HL-60 (cell line): ENCODE data around the gene TMEM141.

Source experiments
- TF ChIP-seq, protein P1 (sequence below): IDR thresholded peaks from one replicate; pipeline ENCODE4 v1.5.1; 2011; ENCODE audit warnings: low read length, control low read depth, inconsistent platforms; ENCODE audit not compliant: insufficient read depth
- TF ChIP-seq, protein P2 (sequence below): IDR thresholded peaks from 2 replicates; pipeline ENCODE4 v1.6.1; 2012; ENCODE audit warnings: low read depth; ENCODE audit not compliant: insufficient replicate concordance

DNA sequence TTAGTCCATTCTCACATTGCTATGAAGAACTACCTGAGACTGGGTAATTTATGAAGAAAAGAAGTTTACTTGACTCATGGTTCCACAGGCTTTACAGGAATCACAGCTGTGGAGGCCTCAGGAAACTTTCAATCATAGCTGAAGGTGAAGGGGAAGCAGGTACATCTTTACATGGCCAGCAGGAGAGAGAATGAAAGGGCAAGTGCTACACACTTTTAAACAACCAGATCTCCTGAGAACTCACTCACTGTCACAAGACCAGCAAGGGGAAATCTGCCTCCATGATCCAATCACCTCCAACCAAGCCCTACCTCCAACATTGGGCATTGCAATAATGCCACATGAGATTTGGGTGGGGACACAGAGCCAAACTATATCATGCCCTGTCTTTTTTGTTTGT lies 39.3 kb upstream of the TMEM141 start:
- TF ChIP-seq, protein P1, sequence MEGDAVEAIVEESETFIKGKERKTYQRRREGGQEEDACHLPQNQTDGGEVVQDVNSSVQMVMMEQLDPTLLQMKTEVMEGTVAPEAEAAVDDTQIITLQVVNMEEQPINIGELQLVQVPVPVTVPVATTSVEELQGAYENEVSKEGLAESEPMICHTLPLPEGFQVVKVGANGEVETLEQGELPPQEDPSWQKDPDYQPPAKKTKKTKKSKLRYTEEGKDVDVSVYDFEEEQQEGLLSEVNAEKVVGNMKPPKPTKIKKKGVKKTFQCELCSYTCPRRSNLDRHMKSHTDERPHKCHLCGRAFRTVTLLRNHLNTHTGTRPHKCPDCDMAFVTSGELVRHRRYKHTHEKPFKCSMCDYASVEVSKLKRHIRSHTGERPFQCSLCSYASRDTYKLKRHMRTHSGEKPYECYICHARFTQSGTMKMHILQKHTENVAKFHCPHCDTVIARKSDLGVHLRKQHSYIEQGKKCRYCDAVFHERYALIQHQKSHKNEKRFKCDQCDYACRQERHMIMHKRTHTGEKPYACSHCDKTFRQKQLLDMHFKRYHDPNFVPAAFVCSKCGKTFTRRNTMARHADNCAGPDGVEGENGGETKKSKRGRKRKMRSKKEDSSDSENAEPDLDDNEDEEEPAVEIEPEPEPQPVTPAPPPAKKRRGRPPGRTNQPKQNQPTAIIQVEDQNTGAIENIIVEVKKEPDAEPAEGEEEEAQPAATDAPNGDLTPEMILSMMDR = no peak
- TF ChIP-seq, protein P2, sequence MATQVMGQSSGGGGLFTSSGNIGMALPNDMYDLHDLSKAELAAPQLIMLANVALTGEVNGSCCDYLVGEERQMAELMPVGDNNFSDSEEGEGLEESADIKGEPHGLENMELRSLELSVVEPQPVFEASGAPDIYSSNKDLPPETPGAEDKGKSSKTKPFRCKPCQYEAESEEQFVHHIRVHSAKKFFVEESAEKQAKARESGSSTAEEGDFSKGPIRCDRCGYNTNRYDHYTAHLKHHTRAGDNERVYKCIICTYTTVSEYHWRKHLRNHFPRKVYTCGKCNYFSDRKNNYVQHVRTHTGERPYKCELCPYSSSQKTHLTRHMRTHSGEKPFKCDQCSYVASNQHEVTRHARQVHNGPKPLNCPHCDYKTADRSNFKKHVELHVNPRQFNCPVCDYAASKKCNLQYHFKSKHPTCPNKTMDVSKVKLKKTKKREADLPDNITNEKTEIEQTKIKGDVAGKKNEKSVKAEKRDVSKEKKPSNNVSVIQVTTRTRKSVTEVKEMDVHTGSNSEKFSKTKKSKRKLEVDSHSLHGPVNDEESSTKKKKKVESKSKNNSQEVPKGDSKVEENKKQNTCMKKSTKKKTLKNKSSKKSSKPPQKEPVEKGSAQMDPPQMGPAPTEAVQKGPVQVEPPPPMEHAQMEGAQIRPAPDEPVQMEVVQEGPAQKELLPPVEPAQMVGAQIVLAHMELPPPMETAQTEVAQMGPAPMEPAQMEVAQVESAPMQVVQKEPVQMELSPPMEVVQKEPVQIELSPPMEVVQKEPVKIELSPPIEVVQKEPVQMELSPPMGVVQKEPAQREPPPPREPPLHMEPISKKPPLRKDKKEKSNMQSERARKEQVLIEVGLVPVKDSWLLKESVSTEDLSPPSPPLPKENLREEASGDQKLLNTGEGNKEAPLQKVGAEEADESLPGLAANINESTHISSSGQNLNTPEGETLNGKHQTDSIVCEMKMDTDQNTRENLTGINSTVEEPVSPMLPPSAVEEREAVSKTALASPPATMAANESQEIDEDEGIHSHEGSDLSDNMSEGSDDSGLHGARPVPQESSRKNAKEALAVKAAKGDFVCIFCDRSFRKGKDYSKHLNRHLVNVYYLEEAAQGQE = no peak
